Measurements from ENCODE around the gene SLC6A19. TPM values are rescaled to one million over a fixed set of nuclear protein-coding genes. Genes with fewer than 3 reads are reported as not detected.

Gene SLC6A19
- total and polyA plus RNA-seq, 10 of the 15 experiments (the other 5 are each of a cell fraction or from before 2014, with no cell fraction given), result 0.01 to 0.03 TPM; not detected in 8

DNA sequence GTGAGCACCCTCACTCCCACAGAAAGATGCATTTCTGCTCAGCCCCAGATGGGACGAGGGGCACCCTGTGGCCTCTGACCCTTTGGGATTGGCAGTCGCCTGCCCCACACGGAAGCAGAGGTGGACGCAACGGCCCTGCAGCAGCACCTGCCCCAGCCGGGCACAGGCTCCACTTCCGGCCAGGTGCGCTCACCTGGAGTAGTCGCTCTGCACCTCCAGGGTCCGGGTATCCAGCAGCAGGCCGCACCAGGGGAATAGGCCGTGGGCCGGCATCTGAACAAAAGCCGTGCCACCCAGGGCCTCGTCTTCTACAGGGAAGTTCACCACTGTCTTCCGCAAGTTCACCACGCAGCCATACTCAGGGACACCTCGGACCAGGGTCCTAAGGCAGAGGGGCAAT is 62.8 kb downstream of the SLC6A19 start:
- ChIA-PET POLR2A (no interaction called here), SMC1A (ENCODE audit: uncharacterized antibody, unreplicated experiment) (no interaction called here), RAD21 (ENCODE audit: unreplicated experiment) (no interaction called here), CTCF (no interaction called here)
- no peak for FAIRE-seq
- H3K9ac ChIP-seq (ENCODE audit: control insufficient read depth, insufficient read depth, low read length), result no peak overlapping the region
- intact Hi-C loops (cut with micrococcal nuclease; ENCODE audit: unreplicated experiment), result no loop called here
- TF ChIP-seq HDAC2 (IDR thresholded peaks at IDR 0.05) (no peak), NFXL1 (IDR thresholded peaks at IDR 0.05; ENCODE audit: borderline replicate concordance) (no peak), BCL3 (IDR thresholded peaks at IDR 0.05; ENCODE audit: borderline replicate concordance, insufficient read depth, low read depth, low read length, poor library complexity, severe bottlenecking) (no peak), ZNF622 (IDR thresholded peaks at IDR 0.05) (no peak), EP300 (IDR thresholded peaks at IDR 0.05; ENCODE audit: borderline replicate concordance in 1 of 2, control insufficient read depth in 1 of 2, low read depth in 2 of 2, low read length in 2 of 2) (no peak), ZNF687 (IDR thresholded peaks at IDR 0.05) (no peak), TCF3 (IDR thresholded peaks at IDR 0.05; ENCODE audit: borderline replicate concordance, insufficient read depth, low read depth, low read length) (no peak), BRCA1 (IDR thresholded peaks at IDR 0.05; ENCODE audit: low read depth, low read length) (no peak), IKZF2 (IDR thresholded peaks at IDR 0.05) (no peak)
- H3K4me2 ChIP-seq (ENCODE audit: control insufficient read depth, insufficient read depth), result no peak overlapping the region
- no peak overlapping the region for H3K27ac ChIP-seq (ENCODE audit: control insufficient read depth, insufficient read depth)
- no peaks in the 10 kb centered on the region for H3K27me3 ChIP-seq (replicated peaks in 1 of 2; ENCODE audit: control insufficient read depth in 2 of 2, insufficient read depth in 2 of 2, low read length in 1 of 2)
- H3K79me2 ChIP-seq (ENCODE audit: control insufficient read depth, insufficient read depth, low read length), result no peaks in the 10 kb centered on the region
- peaks cover 3% of the 10 kb centered on the region; the same call in 1 of the 2 replicates for H3K4me1 ChIP-seq (ENCODE audit: control insufficient read depth, insufficient read depth, low read length)
- DNase-seq (ENCODE audit: low read depth, low spot score), result no peak
- ATAC-seq, result no peak
- no peaks in the 10 kb centered on the region for H3K9me3 ChIP-seq (replicated peaks; ENCODE audit: control insufficient read depth, insufficient read depth, low read length)
- H4K20me1 ChIP-seq (ENCODE audit: control insufficient read depth, insufficient read depth), result no peaks in the 10 kb centered on the region
- peaks cover 0 to 7% of the 10 kb centered on the region in 2 experiments; a peak in 2 of 4 replicates for H3K36me3 ChIP-seq (ENCODE audit: control insufficient read depth in 2 of 2, insufficient read depth in 2 of 2, low read length in 1 of 2)
- in situ Hi-C loops (cut with MboI), result no loop called here
- WGBS (ENCODE audit: insufficient coverage, insufficient replicate concordance, low lambda C conversion rate, missing lambda C conversion rate), result 50% methylated on average over 18 of the region's 18 CpGs
- H3K4me3 ChIP-seq, result no peak overlapping the region
- no peak overlapping the region for H2AFZ ChIP-seq (ENCODE audit: control insufficient read depth, low read depth, low read length)
- no TSS peak for BruUV-seq (replicated peaks)

Data from GM12878 (cell line).